ENCODE data around the gene LIN52. TPM values are rescaled to one million over a fixed set of nuclear protein-coding genes. Genes with fewer than 3 reads are reported as not detected.

LIN52 gene
- total and polyA plus RNA-seq, 2 donors (not counting 3 experiments of a cell fraction or from before 2014, with no cell fraction given) = 6.6 to 9.7 TPM

GRCh38 chr14:74133833-74134481, 49.2 kb downstream of the LIN52 start:
- Histone ChIP-seq H3K4me2 (ENCODE audit: insufficient read depth, low read length) (no peak overlapping the region), H3K27ac (ENCODE audit: insufficient read depth, low read depth, low read length) (no peak overlapping the region), H2AFZ (ENCODE audit: low read depth, low read length) (no peak overlapping the region), H3K9me3 (replicated peaks; ENCODE audit: control insufficient read depth, insufficient read depth, low read length) (no peaks in the 10 kb centered on the region), H4K20me1 (replicated peaks; ENCODE audit: control insufficient read depth, extremely low read depth, insufficient read depth, low read length) (no peaks in the 10 kb centered on the region), H3K27me3 (ENCODE audit: control insufficient read depth in 2 of 2, insufficient read depth in 2 of 2, low read length in 2 of 2) (no peaks in the 10 kb centered on the region), H3K9me1 (replicated peaks; ENCODE audit: control insufficient read depth, extremely low read depth, insufficient read depth, low read length) (no peaks in the 10 kb centered on the region), H3K79me2 (ENCODE audit: control insufficient read depth, insufficient read depth, low read length) (no peaks in the 10 kb centered on the region), H3K4me1 (ENCODE audit: control insufficient read depth, extremely low read depth, insufficient read depth, low read length) (no peaks in the 10 kb centered on the region), H3K9ac (replicated peaks; ENCODE audit: extremely low read depth, insufficient read depth, low read length) (no peak overlapping the region), H3K36me3 (ENCODE audit: control insufficient read depth in 2 of 2, extremely low read depth in 1 of 2, insufficient read depth in 2 of 2, low read length in 2 of 2) (no peaks in the 10 kb centered on the region), H3K4me3 (replicated peaks in 1 of 3; ENCODE audit: insufficient read depth in 1 of 3, low read depth in 1 of 3, low read length in 3 of 3) (no peak overlapping the region)
- TF ChIP-seq POLR2A (IDR thresholded peaks at IDR 0.05; ENCODE audit: low read depth, low read length) = no peak
- BruUV-seq (replicated peaks) = no TSS peak
- DNase-seq (ENCODE audit: low read depth, low spot score) = no peak
- ChIA-PET CTCF (no interaction called here), POLR2A (no interaction called here)
- no peak for FAIRE-seq
- dilution Hi-C loops (cut with MboI; ENCODE audit: extremely low pct_ligation_motif_present, low sequenced_read_pairs) = no loop called here
- intact Hi-C loops (cut with micrococcal nuclease) = no loop called here

DNA sequence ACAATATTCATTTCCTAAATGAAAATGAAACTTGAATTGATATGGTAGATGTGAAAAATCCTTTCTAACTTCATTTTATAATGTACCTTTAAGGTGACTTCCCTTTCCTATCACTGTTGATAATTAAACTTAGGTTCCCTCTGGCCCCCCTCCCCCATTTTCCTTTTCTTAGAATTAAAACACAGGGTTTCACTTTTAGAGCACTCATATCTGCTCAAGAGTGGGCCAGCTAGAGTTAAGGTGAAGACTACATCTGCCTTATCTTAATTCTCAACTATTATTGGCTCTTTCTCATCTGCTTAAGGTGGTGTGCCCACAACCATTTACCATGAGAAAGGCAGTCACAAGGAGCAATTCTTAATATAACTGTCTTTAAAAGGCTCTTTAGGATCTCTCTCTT, 49.7 kb downstream of the LIN52 start:
- Histone ChIP-seq H3K27ac (ENCODE audit: insufficient read depth, low read depth, low read length) (no peak overlapping the region), H3K36me3 (ENCODE audit: control insufficient read depth in 2 of 2, extremely low read depth in 1 of 2, insufficient read depth in 2 of 2, low read length in 2 of 2) (no peaks in the 10 kb centered on the region), H3K4me3 (replicated peaks in 1 of 3; ENCODE audit: insufficient read depth in 1 of 3, low read depth in 1 of 3, low read length in 3 of 3) (no peak overlapping the region), H3K4me1 (ENCODE audit: control insufficient read depth, extremely low read depth, insufficient read depth, low read length) (no peaks in the 10 kb centered on the region), H3K4me2 (ENCODE audit: insufficient read depth, low read length) (no peak overlapping the region), H3K79me2 (ENCODE audit: control insufficient read depth, insufficient read depth, low read length) (no peaks in the 10 kb centered on the region), H3K9ac (replicated peaks; ENCODE audit: extremely low read depth, insufficient read depth, low read length) (no peak overlapping the region), H3K27me3 (ENCODE audit: control insufficient read depth in 2 of 2, insufficient read depth in 2 of 2, low read length in 2 of 2) (no peaks in the 10 kb centered on the region), H3K9me3 (replicated peaks; ENCODE audit: control insufficient read depth, insufficient read depth, low read length) (no peaks in the 10 kb centered on the region), H2AFZ (ENCODE audit: low read depth, low read length) (no peak overlapping the region), H4K20me1 (replicated peaks; ENCODE audit: control insufficient read depth, extremely low read depth, insufficient read depth, low read length) (no peaks in the 10 kb centered on the region), H3K9me1 (replicated peaks; ENCODE audit: control insufficient read depth, extremely low read depth, insufficient read depth, low read length) (no peaks in the 10 kb centered on the region)
- intact Hi-C loops (cut with micrococcal nuclease) (no loop called here), dilution Hi-C loops (cut with MboI; ENCODE audit: extremely low pct_ligation_motif_present, low sequenced_read_pairs) (no loop called here)
- ChIA-PET POLR2A (no interaction called here), CTCF (no interaction called here)
- BruUV-seq (replicated peaks) = no TSS peak
- no peak for DNase-seq (ENCODE audit: low read depth, low spot score)
- FAIRE-seq = no peak
- TF ChIP-seq EZH2 (IDR thresholded peaks at IDR 0.05; ENCODE audit: borderline replicate concordance, low read depth, low read length, severe bottlenecking) (no peak), JUN (IDR thresholded peaks at IDR 0.05; ENCODE audit: borderline replicate concordance, insufficient read depth, insufficient read length, low read depth) (no peak), GATA2 (IDR thresholded peaks at IDR 0.05; ENCODE audit: insufficient read depth, insufficient read length, low read depth, low read length) (no peak)

Measured in endothelial cell of umbilical vein (primary cell).